ENCODE results near the gene PKD2L1.
"Not testable (repeated sequence)": the region's sequence is repeated elsewhere in the genome, so short reads cannot be mapped to it uniquely, and the experiment has no call there.

GRCh38 chr10:100301123-100301522, 28.9 kb downstream of the PKD2L1 start:
- not testable (repeated sequence) for TF ChIP-seq CTCF (IDR thresholded peaks at IDR 0.05; ENCODE audit: insufficient read depth, low read length); SPI1 (IDR thresholded peaks at IDR 0.05; ENCODE audit: borderline replicate concordance, low read depth); REST (IDR thresholded peaks at IDR 0.05; ENCODE audit: insufficient replicate concordance, low read depth)

Measured in HL-60 (cell line).